Suprapubic skin (tissue), 4 donors: Measurements from ENCODE around the gene VWA7.

Source experiments
- CTCF ChIP-seq, 2 donors: fragments of 200-600 bp in 1 of 2; fragments of 450-650 bp in 1 of 2; sonication (generic) in 1 of 2; IDR thresholded peaks; one replicate each; pipeline ENCODE4 v1.5.1; 2016 to 2019; ENCODE audit warnings: antibody characterized with exemption in 2 of 2, mild to moderate bottlenecking in 1 of 2, moderate library complexity in 1 of 2
- POLR2A ChIP-seq, 2 donors: fragments of 450-650 bp; IDR thresholded peaks; one replicate each; pipeline ENCODE4 v1.6.1; 2017; ENCODE audit warnings: antibody characterized with exemption in 2 of 2, mild to moderate bottlenecking in 2 of 2, moderate library complexity in 2 of 2
- POLR2AphosphoS5 ChIP-seq, 3 donors: sonication (generic); formaldehyde crosslinking; IDR thresholded peaks; one replicate each; pipeline ENCODE4 v1.6.1; 2017; ENCODE audit warnings: antibody characterized with exemption in 3 of 3

GRCh38 chr6:31762356-31762755, 14.8 kb downstream of the VWA7 start, which contains the start of gene SAPCD1:
- TF ChIP-seq CTCF (IDR thresholded peaks at IDR 0.05) (no peak), POLR2A (IDR thresholded peaks at IDR 0.05) (no peak), POLR2AphosphoS5 (IDR thresholded peaks at IDR 0.05) (no peak)
